GM06990 (cell line): ENCODE measurements around the gene MEIKIN.

ENCODE experiments used
- DNase-seq: peaks from one replicate; pipeline ENCODE4 v3.0.0-alpha.2; 2011; ENCODE audit not compliant: insufficient read length; ENCODE audit errors: extremely low read depth
- H3K27me3 ChIP-seq: replicated peaks from 2 replicates; pipeline ENCODE4 v1.6.0; 2011; ENCODE audit warnings: low read length; ENCODE audit not compliant: control insufficient read depth, insufficient read depth
- H3K36me3 ChIP-seq: 2 replicates; pipeline ENCODE4 v1.5.1; 2011; ENCODE audit warnings: low read length; ENCODE audit not compliant: control insufficient read depth, insufficient read depth
- H3K4me3 ChIP-seq: replicated peaks from 2 replicates; pipeline ENCODE4 v1.5.1; 2011; ENCODE audit warnings: low read depth, mild to moderate bottlenecking, control low read depth, low read length
- TF ChIP-seq, protein P1 (sequence below): IDR thresholded peaks from 2 replicates; pipeline ENCODE4 v1.5.1; 2011; ENCODE audit warnings: low read length, control low read depth, mild to moderate bottlenecking, inconsistent platforms; ENCODE audit not compliant: insufficient read depth, poor library complexity, severe bottlenecking

MEIKIN gene

DNA sequence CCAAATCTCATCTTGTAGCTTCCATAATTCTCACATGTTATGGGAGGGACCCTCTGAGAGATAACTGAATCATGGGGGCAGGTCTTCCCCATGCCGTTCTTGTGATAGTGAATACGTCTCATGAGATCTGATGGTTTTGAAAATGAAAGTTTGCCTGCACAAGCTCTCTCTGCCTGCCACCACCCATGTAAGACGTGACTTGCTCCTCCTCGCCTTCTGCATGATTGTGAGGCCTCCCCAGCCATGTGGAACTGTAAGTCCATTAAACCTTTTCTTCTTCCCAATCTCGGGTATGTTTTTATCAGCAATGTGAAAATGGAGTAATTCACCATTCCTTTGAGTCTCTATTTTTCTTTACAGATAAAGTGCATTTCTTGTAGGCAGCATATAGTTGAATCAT lies 81.8 kb downstream of the MEIKIN start:
- TF ChIP-seq, protein P1, sequence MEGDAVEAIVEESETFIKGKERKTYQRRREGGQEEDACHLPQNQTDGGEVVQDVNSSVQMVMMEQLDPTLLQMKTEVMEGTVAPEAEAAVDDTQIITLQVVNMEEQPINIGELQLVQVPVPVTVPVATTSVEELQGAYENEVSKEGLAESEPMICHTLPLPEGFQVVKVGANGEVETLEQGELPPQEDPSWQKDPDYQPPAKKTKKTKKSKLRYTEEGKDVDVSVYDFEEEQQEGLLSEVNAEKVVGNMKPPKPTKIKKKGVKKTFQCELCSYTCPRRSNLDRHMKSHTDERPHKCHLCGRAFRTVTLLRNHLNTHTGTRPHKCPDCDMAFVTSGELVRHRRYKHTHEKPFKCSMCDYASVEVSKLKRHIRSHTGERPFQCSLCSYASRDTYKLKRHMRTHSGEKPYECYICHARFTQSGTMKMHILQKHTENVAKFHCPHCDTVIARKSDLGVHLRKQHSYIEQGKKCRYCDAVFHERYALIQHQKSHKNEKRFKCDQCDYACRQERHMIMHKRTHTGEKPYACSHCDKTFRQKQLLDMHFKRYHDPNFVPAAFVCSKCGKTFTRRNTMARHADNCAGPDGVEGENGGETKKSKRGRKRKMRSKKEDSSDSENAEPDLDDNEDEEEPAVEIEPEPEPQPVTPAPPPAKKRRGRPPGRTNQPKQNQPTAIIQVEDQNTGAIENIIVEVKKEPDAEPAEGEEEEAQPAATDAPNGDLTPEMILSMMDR = no peak
- no peaks in the 10 kb centered on the region for H3K27me3 ChIP-seq
- no peak overlapping the region for H3K4me3 ChIP-seq
- H3K36me3 ChIP-seq = no peaks in the 10 kb centered on the region
- no peak for DNase-seq

DNA sequence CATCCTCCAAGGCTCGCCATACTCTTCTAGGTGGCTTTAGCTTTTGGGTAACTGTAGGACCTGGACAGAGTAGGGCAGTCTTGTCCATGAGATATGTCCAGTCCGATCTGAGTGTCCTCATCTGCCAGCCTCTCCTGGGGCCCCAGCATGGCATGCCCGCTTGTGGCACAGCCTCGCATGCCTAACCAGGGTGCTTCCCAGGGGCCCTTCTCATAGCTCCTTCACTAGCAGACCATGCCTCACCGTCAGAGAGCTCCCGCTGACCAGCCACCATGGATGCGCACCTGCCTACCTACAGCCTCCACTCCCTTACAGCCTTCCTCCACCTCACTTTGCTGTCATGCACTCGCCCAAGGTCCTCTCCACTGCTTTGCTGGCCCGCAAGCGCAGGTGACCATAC lies 88.1 kb downstream of the MEIKIN start:
- Histone ChIP-seq H3K27me3 (no peaks in the 10 kb centered on the region; the same call in 1 of the 2 replicates), H3K4me3 (no peak overlapping the region), H3K36me3 (no peaks in the 10 kb centered on the region)
- TF ChIP-seq, protein P1 = no peak
- DNase-seq = no peak

DNA sequence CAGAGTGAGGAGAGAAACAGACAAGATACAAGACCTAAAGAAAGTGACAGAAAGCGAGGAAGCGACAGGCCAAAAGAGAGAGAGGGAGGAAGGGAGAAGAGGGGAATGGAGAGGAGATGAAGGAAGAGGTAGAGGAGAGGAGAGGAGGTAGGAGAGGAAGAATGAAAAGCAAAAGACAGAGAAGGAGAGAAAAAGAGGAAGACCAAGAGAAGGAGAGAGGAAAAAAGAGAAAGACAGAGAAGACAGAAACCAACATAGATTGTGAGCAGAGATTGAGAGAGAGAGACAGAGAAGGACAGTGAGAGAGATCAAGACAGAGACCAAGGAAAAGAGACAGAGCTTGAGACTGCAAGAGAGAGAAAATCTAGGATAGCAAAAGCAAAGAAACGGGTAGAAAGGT lies 90.0 kb downstream of the MEIKIN start:
- DNase-seq = no peak
- TF ChIP-seq, protein P1 = no peak
- H3K4me3 ChIP-seq = no peak overlapping the region
- no peaks in the 10 kb centered on the region for H3K36me3 ChIP-seq
- no peaks in the 10 kb centered on the region; the same call in 1 of the 2 replicates for H3K27me3 ChIP-seq

DNA sequence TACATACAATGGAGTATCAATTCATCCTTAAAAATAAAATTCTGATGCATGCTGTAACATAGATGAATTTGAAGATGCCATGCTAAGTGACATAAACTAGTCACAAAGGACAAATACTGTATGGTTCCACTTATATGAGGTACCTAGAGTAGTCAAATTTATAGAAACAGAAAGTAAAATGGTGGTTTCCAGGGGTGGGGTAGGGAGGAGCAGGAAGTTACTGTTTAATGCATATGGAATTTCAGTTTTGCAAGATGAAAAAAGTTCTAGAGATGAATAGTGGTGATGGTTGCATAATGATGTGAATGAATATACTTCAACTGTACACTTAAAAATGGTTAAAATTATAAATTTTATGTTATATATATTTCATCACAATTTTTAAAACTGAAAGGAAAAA lies 91.3 kb downstream of the MEIKIN start:
- no peak for DNase-seq
- Histone ChIP-seq H3K4me3 (no peak overlapping the region), H3K27me3 (no peaks in the 10 kb centered on the region; the same call in 1 of the 2 replicates), H3K36me3 (no peaks in the 10 kb centered on the region)
- TF ChIP-seq, protein P1 = no peak

DNA sequence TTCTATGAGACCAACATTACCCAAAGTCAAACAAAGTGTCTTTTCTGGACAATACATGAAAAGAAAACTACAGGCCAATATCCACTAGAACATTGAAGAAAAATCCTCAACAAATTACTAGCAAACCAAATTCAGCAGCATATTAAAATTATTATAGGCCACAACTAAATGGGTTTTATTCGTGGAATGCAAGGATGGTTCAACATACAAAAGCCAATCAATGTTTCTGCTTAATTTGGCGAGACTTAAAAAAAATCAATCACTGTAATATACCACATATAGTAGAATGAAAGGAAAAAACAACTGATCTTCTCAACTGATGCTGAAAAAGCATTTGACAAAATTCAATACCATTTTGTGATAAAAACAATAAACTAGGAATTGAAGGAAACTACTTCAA lies 96.8 kb downstream of the MEIKIN start:
- no peaks in the 10 kb centered on the region for H3K27me3 ChIP-seq
- TF ChIP-seq, protein P1 = no peak
- DNase-seq = no peak
- H3K4me3 ChIP-seq = no peak overlapping the region
- H3K36me3 ChIP-seq = no peaks in the 10 kb centered on the region

DNA sequence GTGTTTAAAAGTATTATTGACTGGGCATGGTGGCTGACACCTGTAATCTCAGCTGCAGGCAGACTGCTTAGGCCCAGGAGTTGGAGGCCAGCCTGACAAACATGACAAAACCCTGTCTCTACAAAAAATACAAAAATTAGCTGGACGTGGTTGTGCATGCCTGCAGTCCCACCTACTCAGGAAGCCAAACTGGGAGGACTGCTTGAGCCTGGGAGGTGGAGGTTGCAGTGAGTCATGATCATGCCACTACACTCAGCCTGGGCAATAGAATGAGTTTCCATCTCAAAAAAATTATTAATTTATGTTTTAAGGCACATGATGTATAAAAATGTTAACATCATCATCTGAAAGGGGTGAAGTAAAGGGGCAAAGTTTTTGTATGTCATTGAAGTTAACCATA lies 98.9 kb downstream of the MEIKIN start:
- H3K4me3 ChIP-seq = no peak overlapping the region
- H3K36me3 ChIP-seq = no peaks in the 10 kb centered on the region
- TF ChIP-seq, protein P1 = no peak
- no peaks in the 10 kb centered on the region for H3K27me3 ChIP-seq
- DNase-seq = no peak
